ENCODE results near the gene DYNC2H1. TPM values are rescaled to one million over a fixed set of nuclear protein-coding genes. Genes with fewer than 3 reads are reported as not detected.
A peak's percentile ranks its signal among the peaks of the same experiment; 100 is the strongest.
"Not testable (repeated sequence)": the region's sequence is repeated elsewhere in the genome, so short reads cannot be mapped to it uniquely, and the experiment has no call there.

The DYNC2H1 gene
- total RNA-seq, 1 donor from 2014 or later = 94.2 TPM

GRCh38 chr11:103359216-103359615 is 250.0 kb downstream of the DYNC2H1 start:
- FAIRE-seq = no peak
- DNase-seq (ENCODE audit: low spot score in 2 of 2) = no peak

GRCh38 chr11:103364687-103365086 is 255.5 kb downstream of the DYNC2H1 start:
- no peak for FAIRE-seq
- no peak for DNase-seq (ENCODE audit: low spot score in 2 of 2)

GRCh38 chr11:103367650-103368049 is 258.4 kb downstream of the DYNC2H1 start:
- FAIRE-seq (no peak), DNase-seq (ENCODE audit: low spot score in 2 of 2) (no peak)

DNA sequence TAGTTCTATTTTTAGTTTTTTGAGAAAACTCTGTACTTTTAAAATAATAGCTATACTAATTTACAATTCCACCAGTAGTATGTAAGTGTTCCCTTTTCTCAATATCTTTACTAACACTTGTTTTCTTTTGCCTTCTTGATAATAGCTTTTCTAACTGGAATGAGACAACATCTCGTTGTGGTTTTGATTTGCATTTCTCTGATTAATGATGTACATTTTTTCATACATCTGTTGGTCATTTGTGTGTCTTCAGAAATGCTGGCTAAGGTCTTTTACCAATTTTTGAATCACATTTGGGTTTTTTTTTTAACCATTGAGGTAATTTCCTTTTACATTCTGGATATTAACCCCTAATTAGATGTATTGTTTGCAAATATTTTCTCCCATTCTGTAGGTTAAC is 258.9 kb downstream of the DYNC2H1 start:
- no peak for DNase-seq (ENCODE audit: low spot score in 2 of 2)
- FAIRE-seq = no peak

GRCh38 chr11:103370076-103370475 is 260.9 kb downstream of the DYNC2H1 start:
- DNase-seq (ENCODE audit: low spot score in 2 of 2) = no peak
- no peak for FAIRE-seq

DNA sequence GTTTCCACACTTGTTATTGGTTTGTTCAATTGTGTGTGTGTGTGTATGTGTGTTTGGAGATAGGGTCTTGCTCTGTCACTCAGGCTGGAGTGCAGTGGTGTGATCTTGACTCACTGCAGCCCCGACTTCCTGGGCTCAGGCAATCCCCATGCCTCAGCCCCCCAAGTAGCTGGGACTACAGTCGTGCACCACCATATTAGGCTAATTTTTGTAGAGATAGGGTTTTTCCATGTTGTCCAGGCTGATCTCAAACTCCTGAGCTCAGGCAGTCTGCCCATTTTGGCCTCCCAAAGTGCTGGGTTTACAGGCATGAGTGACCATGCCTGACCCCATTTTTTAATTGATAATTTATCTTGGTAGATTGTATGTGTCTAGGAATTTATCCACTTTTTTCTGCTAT is 263.7 kb downstream of the DYNC2H1 start:
- no peak for FAIRE-seq
- no peak for DNase-seq (ENCODE audit: low spot score in 2 of 2)

DNA sequence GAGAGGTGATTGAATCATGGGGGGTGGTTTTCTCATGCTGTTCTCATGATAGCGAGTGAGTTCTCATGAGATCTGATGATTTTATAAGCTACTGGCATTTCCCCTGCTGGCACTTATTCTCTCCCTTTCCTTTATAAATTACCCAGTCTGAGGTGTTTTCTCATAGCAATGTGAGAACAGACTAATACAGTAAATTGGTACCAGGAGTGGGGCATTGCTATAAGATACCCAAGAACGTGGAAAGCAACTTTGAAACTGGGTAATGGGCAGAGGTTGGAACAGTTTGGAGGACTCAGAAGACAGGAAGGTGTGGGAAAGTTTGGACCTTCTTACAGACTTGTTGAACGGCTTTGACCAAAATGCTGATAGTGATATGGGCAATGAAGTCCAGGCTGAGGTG is 265.0 kb downstream of the DYNC2H1 start:
- FAIRE-seq = not testable (repeated sequence)

DNA sequence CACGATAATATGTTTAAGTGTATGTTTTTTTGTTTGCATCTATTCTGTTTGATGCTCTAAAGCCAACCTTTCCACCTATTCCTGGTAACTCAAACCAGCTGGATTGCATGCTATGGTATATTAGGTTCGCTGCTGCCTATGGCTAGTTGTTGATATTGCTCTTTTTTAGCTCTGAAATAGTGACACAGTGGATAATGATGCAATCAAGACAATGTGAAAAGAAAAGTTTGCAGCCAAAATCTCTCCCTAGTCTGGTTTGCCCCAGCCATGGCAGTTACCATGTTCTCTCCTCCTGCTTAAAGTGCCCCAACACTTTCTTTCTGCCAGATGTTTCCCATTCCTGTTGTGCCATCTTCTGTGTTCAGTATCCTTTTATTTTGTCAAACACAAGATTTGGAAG is 269.7 kb downstream of the DYNC2H1 start:
- no peak for FAIRE-seq
- no peak for DNase-seq (ENCODE audit: low spot score in 2 of 2)

More for the DNA sequence above, 265.0 kb downstream of the DYNC2H1 start:
- DNase-seq (ENCODE audit: low spot score in 2 of 2) = not testable (repeated sequence)

GRCh38 chr11:103380031-103380430 is 270.8 kb downstream of the DYNC2H1 start:
- no peak for DNase-seq (ENCODE audit: low spot score in 2 of 2)
- peak; percentile 26 for FAIRE-seq

DNA sequence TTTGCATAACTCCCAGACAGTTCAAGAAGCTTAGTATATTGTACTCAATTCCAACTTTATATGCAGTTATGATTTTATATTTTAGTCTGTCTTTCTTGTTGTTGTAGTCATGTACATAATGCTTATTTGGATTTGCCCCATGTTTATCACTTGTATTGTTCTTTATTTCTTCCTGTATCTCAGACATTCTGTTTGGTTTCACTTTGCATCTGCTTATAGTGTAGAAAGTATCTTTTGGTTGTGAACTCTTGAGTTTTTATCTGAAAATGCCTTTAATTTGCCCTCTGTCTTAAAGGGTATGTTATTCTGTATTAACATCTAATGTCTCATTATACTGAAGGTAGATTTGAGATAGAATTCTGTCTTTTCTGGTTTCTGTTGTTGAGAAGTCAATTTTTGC is 275.4 kb downstream of the DYNC2H1 start:
- FAIRE-seq = no peak
- no peak for DNase-seq (ENCODE audit: low spot score in 2 of 2)

- no peak for FAIRE-seq
- no peak for DNase-seq (ENCODE audit: low spot score in 2 of 2)
Observed at GRCh38 chr11:103395612-103396011, 286.4 kb downstream of the DYNC2H1 start.

DNA sequence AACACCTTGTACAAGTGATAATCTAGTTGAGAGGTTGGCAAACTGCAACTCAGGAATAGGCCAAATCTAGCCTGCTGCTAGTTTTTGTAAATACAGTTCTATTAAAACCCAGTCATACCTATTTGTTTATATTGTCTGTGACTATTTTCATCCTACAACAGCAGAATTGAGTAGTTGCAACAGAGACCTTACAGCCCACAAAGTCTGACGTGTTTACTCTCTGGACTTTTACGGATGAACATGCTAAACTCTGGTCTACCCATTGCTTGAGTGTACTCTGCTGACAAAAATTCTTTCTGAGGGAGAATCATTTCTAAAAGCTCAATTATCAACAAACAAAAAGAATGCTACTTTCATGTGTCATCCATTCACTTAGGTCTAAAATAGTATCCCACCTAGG is 287.0 kb downstream of the DYNC2H1 start:
- DNase-seq (ENCODE audit: low spot score in 2 of 2) (no peak), FAIRE-seq (no peak)

DNA sequence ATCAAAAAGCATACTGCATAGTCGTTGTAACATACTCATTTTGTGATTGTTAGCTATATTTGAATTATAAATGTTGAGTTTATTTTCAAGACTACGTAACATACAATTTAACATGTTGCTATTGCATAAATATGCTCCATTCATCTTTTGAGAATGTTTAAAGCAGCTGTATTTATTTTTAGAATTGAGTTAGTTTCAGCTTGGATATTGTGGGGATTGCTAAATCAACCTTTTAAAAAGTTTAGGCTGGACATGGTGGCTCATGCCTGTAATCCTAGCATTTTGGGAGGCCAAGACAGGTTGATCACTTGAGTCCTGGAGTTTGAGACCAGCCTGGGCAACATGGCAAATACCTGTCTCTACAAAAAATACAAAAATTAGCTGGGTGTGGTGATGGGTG is 288.1 kb downstream of the DYNC2H1 start:
- DNase-seq (ENCODE audit: low spot score in 2 of 2) (no peak), FAIRE-seq (no peak)

GRCh38 chr11:103398829-103399228 is 289.6 kb downstream of the DYNC2H1 start:
- FAIRE-seq (no peak), DNase-seq (ENCODE audit: low spot score in 2 of 2) (no peak)

GRCh38 chr11:103406357-103406756 is 297.1 kb downstream of the DYNC2H1 start:
- FAIRE-seq (no peak), DNase-seq (ENCODE audit: low spot score in 2 of 2) (no peak)

GRCh38 chr11:103407641-103408040 is 298.4 kb downstream of the DYNC2H1 start:
- DNase-seq (ENCODE audit: low spot score in 2 of 2) (no peak), FAIRE-seq (no peak)

- DNase-seq (ENCODE audit: low spot score in 2 of 2) (no peak), FAIRE-seq (no peak)
Observed at GRCh38 chr11:103413266-103413888, 304.2 kb downstream of the DYNC2H1 start.

DNA sequence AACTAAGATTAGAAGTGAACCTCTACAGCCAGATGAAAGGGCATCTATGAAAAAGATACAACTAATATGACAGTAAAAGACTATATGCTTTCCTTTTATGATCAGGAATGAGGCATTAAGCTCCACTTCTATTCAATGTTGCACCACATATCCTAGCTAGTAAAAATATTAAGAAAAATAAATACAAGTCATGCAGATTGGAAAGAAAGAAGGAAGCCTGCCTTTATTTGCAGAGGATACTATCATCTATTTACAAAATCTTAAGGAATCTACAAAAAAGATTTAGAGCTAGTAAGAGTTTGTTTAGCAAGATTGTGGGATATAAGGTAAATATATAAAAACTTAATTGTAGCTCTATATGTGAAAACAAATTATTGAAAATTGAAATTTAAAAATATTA is 308.8 kb downstream of the DYNC2H1 start:
- DNase-seq (ENCODE audit: low spot score in 2 of 2) = no peak
- FAIRE-seq = no peak

GRCh38 chr11:103420593-103420992 is 311.4 kb downstream of the DYNC2H1 start:
- FAIRE-seq = no peak
- DNase-seq (ENCODE audit: low spot score in 2 of 2) = no peak

DNA sequence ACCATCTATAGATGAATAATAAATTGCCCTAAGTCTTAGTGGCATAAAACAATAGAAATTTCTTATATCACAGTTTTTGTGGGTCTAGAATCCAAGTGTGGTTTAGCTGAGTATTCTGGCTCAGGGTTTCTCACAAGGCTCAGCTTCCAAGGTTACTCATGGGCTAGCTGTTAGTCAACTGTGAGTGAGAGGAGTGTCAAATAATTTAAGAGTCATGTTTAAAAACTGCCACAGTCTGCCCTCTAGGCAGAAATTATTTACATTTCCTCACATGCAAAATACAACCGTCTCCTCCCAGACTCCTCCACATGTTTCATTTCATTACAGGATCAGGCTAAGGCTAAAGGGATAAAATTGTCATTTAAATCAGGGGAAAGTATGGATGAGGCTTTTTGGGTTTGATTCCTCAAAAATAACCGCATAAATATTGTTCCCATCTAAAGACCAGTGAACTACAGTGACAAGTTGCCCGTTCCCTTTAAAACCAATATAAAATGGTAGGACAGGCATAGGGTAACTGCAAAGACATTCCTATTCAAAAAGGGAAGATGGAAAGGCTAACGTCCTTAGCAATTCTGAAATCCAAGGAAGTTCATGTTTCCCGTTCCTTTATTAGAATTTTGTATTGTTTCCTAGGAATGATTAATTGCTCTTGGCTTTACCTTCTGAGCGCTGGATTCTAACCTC is 324.3 kb downstream of the DYNC2H1 start:
- no peak for FAIRE-seq
- no peak for DNase-seq (ENCODE audit: low spot score in 2 of 2)

GRCh38 chr11:103434073-103434411 is 324.8 kb downstream of the DYNC2H1 start:
- FAIRE-seq = no peak
- DNase-seq (ENCODE audit: low spot score in 2 of 2) = no peak

DNA sequence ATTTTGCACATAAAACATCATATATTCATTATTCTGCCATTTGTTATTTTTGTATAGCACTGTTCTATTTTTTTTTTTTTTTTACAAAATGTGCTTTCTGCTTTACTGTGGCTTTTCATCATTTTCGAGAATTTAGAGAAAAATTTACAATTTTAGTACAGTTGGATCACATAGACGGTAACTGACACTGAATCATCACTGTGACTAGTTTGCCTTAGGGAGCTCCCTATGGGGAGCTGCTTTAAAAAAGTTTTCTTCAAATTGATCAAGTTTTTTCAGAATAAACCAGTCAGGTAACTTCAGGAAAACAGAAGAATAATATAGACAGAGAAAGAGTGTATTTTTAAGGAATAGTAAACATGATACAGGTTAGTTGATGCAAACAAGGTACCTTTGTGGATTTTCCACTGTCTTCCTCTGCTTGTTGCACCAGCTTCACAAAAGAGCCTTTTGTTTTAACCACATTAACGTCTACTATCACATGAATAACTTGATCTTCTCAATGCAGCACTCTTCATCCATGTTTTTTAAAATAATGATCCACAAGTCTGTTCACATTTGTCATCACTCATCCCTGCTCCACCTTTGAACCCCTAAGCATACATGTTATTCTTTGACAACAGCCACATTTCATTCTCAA is 327.0 kb downstream of the DYNC2H1 start:
- no peak for FAIRE-seq
- no peak for DNase-seq (ENCODE audit: low spot score in 2 of 2)

Measured in frontal cortex (tissue), 4 donors.